GM21526 (cell line): ENCODE data around the gene NME7.

ENCODE experiments used
- ATAC-seq: cut with Tn5 transposase; IDR thresholded peaks from one replicate; pipeline ENCODE4 v1.9.1; 2021; ENCODE audit warnings: moderate library complexity; ENCODE audit not compliant: unreplicated experiment, low FRiP score

The NME7 gene

GRCh38 chr1:169175461-169175860, 192.1 kb downstream of the NME7 start:
- ATAC-seq = no peak

DNA sequence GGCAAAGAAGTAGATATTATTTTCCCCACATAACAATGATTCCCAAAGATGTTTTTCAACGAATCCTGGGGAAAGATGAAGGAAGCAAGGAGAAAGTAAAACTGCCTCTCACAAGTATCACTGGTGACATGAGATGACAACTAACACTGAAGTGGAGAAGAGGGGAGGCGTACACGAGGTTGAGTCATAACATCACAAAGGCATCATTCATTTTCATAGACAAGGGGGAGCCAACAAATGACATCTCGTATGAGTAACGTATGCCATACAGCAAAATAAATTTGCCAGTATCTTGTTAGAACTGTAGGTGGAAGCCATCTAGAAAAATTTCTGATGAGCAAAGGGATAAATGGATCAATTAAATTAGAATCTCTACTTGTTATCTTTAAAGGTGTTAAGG, 204.5 kb downstream of the NME7 start:
- no peak for ATAC-seq

DNA sequence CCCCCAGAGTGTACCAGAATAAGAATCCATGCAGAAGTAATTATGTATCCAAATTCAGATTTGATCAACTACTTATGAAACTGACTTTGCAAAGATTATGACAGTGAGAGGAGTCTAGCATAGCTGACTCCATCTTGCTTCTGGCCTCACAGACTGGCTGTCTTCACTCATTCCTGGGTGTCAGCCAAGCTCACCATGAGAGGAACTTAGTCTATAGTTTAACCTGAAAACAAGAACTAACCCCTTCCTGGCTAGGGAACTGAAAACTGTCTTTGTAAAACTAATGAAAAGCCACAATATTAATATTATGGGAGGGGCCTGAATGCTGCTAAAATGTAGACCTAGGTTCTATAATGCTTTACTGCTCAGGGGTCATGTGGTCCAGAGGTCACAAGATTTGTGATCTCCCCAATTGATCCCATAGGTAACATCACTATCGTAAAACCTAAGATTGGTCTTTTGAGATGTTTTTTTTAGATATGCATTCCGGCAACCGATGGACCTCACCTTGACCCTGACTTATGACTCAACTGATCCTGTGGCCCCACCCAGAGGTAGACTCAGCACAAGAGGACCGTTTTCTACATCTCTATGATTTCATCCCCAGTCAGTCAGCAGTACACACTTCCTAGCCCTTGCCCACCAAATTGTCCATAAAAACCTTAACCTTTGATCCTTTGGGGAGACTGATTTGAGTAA, 206.0 kb downstream of the NME7 start:
- peak; percentile 83 for ATAC-seq

GRCh38 chr1:169160845-169161495, 206.6 kb downstream of the NME7 start:
- no peak for ATAC-seq

DNA sequence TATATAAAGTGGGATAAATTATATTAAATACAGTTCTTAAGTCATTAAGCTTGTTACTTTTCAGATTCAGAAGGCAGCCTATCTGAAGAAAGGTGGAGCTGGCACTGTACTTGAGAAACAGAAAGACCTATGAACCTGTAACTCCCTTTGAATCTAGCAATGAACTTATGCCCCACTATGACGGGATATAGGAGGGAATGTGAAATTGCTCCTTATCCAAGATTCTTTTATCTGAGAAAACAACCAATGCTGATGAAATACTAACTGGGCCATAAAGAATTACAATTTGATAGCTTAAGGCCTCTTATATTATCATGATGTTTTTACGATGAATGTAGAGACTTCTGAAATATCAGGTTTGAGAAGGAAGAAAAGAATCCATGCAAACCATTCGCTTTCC, 211.0 kb downstream of the NME7 start:
- ATAC-seq = no peak

GRCh38 chr1:169155675-169156074, 211.9 kb downstream of the NME7 start:
- no peak for ATAC-seq

- no peak for ATAC-seq
Observed at GRCh38 chr1:169151338-169151837, 216.2 kb downstream of the NME7 start.

- ATAC-seq = no peak
Observed at GRCh38 chr1:169150641-169151337, 216.8 kb downstream of the NME7 start.

DNA sequence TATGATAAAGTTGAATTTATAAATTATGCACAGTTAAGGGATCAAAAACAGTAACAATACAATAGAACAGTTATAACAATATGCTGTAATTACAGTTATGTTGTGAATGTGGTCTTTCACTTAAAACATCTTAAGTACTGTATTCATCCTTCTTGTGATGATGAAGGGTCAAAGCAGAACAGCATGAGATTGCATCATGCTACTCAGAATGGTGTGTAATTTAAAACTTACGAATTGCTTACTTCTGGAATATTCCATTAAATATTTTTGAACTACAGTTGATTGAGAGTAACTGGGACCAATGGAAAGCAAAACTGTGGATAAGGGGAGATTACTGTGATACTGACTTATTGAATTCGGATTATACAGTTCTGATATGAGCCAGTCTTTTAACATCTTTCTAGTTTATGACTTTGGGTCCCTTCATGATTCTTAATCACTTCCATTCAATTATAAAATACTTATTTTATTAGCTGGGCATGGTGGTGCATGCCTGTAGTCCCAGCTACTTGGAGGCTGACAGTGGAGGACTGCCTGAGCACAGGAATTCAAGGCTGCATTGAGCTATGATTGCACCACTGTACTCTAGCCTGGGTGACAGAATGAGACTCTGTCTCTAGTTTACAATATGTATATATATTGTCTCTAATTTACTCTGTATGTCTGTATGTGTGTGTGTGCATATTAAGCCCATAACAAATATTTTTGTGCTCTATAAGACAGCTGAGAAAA, 217.9 kb downstream of the NME7 start:
- ATAC-seq = no peak

DNA sequence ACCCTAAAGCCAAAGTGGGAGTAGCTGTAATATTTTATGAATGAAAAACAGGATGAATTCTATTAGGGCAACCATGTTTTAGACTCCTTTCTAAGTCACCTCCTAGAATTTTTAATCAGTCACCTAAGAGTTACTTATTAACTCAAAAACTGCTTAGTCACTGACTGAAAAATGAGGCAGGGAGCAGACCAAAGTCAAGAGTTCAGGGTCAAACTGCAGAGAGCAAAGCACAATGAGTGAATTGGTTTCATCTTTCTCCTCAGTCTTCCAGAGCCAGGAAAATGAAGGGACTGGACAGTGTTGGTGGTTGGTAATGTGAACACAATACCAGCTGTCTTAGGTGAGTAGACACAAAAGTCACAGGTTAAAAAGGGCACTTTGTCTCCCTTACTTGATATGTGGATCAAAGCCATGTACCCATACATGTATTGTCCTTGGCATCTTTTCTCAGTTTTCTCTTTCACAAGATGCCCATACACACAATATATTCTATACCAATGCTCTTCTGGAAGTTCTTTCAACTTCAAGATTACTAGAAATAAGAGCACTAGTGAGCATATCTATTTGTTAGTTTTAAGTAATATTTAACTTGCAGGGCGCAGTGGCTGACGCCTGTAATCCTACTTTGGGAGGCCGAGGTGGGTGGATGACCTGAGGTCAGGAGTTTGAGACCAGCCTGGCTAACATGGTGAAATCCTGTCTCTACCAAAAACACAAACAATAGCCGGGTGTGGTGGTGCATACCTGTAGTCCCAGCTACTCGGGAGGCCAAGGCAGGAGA, 218.9 kb downstream of the NME7 start:
- ATAC-seq = no peak

- ATAC-seq = no peak
Observed at GRCh38 chr1:169146576-169147214, 220.9 kb downstream of the NME7 start.

GRCh38 chr1:169144941-169145626, 222.5 kb downstream of the NME7 start:
- ATAC-seq = no peak

DNA sequence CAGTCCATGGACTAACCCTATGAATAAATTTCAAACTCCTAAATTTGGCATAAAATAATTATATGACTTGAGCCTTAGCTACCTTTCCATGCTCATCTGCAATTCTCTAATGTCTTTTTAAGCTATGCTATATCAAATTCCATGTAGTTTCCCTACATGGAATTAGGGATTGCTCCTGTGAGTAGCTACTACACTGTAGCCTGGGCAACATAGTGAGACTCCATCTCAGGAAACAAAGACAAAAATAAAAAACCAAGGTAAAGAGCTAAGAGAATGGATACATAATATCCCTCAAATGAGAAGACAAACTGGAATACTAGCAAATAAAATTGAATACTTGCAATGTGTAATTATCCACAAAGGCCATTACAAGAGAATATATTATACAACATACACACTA, 223.6 kb downstream of the NME7 start:
- no peak for ATAC-seq

DNA sequence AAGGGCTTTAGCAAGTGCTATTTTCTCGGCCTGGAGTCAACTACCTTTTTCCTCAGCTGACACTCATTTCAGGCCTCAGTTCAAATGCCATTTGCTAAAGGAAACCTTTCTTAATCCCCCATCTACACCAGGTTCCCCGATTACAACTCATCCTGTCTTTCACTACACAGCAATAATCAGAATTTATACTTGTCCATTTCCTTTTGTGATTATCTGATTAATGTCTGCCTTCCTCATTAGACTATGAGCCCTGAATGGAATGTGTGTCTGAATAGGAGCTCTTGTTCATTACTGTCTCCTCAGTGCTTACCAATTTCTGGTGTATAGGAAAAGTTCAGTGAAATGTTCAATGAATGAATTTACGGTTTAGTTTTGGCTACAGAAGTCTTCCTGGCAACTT, 224.3 kb downstream of the NME7 start:
- ATAC-seq = no peak

GRCh38 chr1:169142129-169142528, 225.5 kb downstream of the NME7 start:
- no peak for ATAC-seq

DNA sequence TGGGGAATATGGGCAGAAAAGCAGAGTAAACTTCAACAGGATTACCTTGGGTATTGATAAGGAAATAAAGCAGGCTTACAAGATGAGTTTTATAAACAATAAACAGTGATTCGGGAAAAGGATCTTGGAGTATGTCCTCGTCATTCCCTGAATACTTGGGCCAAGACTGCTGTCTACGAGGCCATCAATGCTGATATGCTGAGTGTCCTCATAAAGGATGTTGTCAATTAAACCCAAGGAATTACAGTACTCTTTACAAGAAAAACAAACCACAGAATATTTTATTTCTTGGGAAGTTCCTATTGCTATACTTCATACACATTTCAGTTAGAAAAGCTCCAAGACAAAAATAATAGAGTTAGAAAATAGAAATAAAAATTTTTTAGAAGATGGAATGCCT, 226.2 kb downstream of the NME7 start:
- no peak for ATAC-seq

- ATAC-seq = peak; percentile 95
Observed at GRCh38 chr1:169138866-169139670, 228.5 kb downstream of the NME7 start.

DNA sequence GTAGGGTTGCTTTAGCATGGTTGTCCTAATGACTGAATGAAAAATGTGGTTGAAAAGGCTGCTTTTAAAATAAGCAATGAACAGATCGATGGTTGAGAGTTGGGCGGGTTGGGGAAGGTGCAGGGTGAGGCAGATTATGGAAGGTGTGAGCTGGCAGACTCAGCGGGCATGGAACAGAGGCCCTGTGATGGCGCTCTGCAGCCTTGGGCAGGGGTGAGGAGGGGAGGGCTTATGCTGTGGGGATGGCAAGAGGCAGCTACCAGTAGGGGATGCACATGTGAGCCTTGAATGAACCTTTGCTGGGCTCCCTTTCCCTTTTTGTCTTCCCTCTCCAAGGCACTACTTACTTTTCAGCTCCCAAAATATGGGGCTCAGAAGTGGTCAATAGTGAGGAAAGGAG, 230.2 kb downstream of the NME7 start:
- no peak for ATAC-seq
